Endothelial cell of umbilical vein (primary cell): ENCODE results near the gene MYADML2. TPM values are rescaled to one million over a fixed set of nuclear protein-coding genes. Genes with fewer than 3 reads are reported as not detected.

Experiments used
- BruUV-seq: library from RNA; stranded (reverse); fragments of 400-500 nt; replicated peaks from 2 replicates; lab custom pipeline; 2021; lab: Mats Ljungman, UMichigan
- CTCF ChIA-PET: fragments of 300-600, 350-600 bp; sonication (Branson Sonifier 250); formaldehyde crosslinking; loops from one replicate; lab custom pipeline; 2021; ENCODE audit warnings: antibody characterized with exemption, inconsistent platforms; lab: Charles Lee
- POLR2A ChIA-PET: fragments of 300-600, 350-600 bp; sonication (Branson Sonifier 250); formaldehyde crosslinking; loops from one replicate; lab custom pipeline; 2021; ENCODE audit warnings: antibody characterized with exemption, inconsistent platforms; lab: Charles Lee
- DNase-seq: peaks from one replicate; pipeline ENCODE4 v3.0.0-alpha.2; 2011; ENCODE audit warnings: low read depth, low spot score
- FAIRE-seq: peaks from 2 replicates; lab custom pipeline; 2011; peaks lifted over from hg19 to GRCh38; lab: Jason Lieb, UNC
- H2AFZ ChIP-seq: 2 replicates; pipeline ENCODE4 v1.6.0; 2012; ENCODE audit warnings: low read depth, low read length, control low read depth, inconsistent platforms
- H3K27ac ChIP-seq: 2 replicates; pipeline ENCODE4 v1.5.1; 2011; ENCODE audit warnings: low read depth, mild to moderate bottlenecking, control low read depth, low read length, moderate library complexity; ENCODE audit not compliant: insufficient read depth
- H3K27me3 ChIP-seq, 2 experiments: 2 replicates each; pipeline versions ENCODE4 v1.6.0 to v1.6.1; 2011; ENCODE audit warnings: low read length in 2 of 2, mixed read lengths in 1 of 2; ENCODE audit not compliant: control insufficient read depth in 2 of 2, insufficient read depth in 2 of 2
- H3K36me3 ChIP-seq, 2 experiments: 2 replicates in 1 of 2; 3 replicates in 1 of 2; pipeline ENCODE4 v1.5.1; 2011; ENCODE audit warnings: low read length in 2 of 2, mild to moderate bottlenecking in 1 of 2, moderate library complexity in 1 of 2; ENCODE audit not compliant: control insufficient read depth in 2 of 2, insufficient read depth in 2 of 2; ENCODE audit errors: extremely low read depth in 1 of 2
- H3K4me1 ChIP-seq: 3 replicates; pipeline ENCODE4 v1.5.1; 2011; ENCODE audit warnings: mild to moderate bottlenecking, low read length; ENCODE audit not compliant: control insufficient read depth, insufficient read depth; ENCODE audit errors: extremely low read depth
- H3K4me2 ChIP-seq: 2 replicates; pipeline ENCODE4 v1.6.1; 2011; ENCODE audit warnings: low read length, control low read depth, mixed read lengths; ENCODE audit not compliant: insufficient read depth
- H3K4me3 ChIP-seq, 3 experiments: fragments of 200-600 bp in 1 of 3; sonication (generic), shearing (Covaris generic) in 1 of 3; replicated peaks in 1 of 3; 2 replicates each; pipeline ENCODE4 v1.5.1; 2011 to 2016; ENCODE audit warnings: control low read depth in 3 of 3, low read length in 3 of 3, mild to moderate bottlenecking in 2 of 3, inconsistent platforms in 1 of 3, low read depth in 1 of 3, moderate library complexity in 1 of 3; ENCODE audit not compliant: insufficient read depth in 1 of 3
- H3K79me2 ChIP-seq: 2 replicates; pipeline ENCODE4 v1.6.0; 2012; ENCODE audit warnings: low read length, inconsistent platforms; ENCODE audit not compliant: control insufficient read depth, insufficient read depth
- H3K9ac ChIP-seq: replicated peaks from 2 replicates; pipeline ENCODE3; 2011; ENCODE audit warnings: low read length, control low read depth; ENCODE audit not compliant: insufficient read depth; ENCODE audit errors: extremely low read depth
- H3K9me1 ChIP-seq: replicated peaks from 3 replicates; pipeline ENCODE4 v1.6.0; 2011; ENCODE audit warnings: mild to moderate bottlenecking, low read length; ENCODE audit not compliant: control insufficient read depth, insufficient read depth; ENCODE audit errors: extremely low read depth
- H3K9me3 ChIP-seq: replicated peaks from 2 replicates; pipeline ENCODE4 v1.5.1; 2012; ENCODE audit warnings: low read length, inconsistent platforms; ENCODE audit not compliant: control insufficient read depth, insufficient read depth
- H4K20me1 ChIP-seq: replicated peaks from 2 replicates; pipeline ENCODE3; 2011; ENCODE audit warnings: mild to moderate bottlenecking, low read length; ENCODE audit not compliant: control insufficient read depth, insufficient read depth; ENCODE audit errors: extremely low read depth
- CTCF ChIP-seq, 2 donors: IDR thresholded peaks; 1 replicate in 1 of 2; 2 replicates in 1 of 2; pipeline ENCODE4 v1.5.1; 2011; ENCODE audit warnings: low read length in 2 of 2, mild to moderate bottlenecking in 2 of 2, moderate library complexity in 2 of 2, control low read depth in 1 of 2, inconsistent platforms in 1 of 2, low read depth in 1 of 2; ENCODE audit not compliant: insufficient read depth in 1 of 2; ENCODE audit errors: extremely low read depth in 1 of 2
- EZH2 ChIP-seq: IDR thresholded peaks from 2 replicates; pipeline ENCODE4 v1.6.1; 2012; ENCODE audit warnings: borderline replicate concordance, low read depth, mild to moderate bottlenecking, moderate library complexity, low read length, inconsistent platforms; ENCODE audit not compliant: severe bottlenecking
- FOS ChIP-seq: IDR thresholded peaks from 2 replicates; pipeline ENCODE4 v1.6.1; 2011; ENCODE audit warnings: mild to moderate bottlenecking, low read length, moderate library complexity, borderline replicate concordance; ENCODE audit not compliant: insufficient read depth
- GATA2 ChIP-seq: IDR thresholded peaks from 2 replicates; pipeline ENCODE4 v1.7.0; 2011; ENCODE audit warnings: low read depth, mild to moderate bottlenecking, moderate library complexity, mixed read lengths, low read length; ENCODE audit not compliant: insufficient read length, insufficient read depth
- JUN ChIP-seq: IDR thresholded peaks from 2 replicates; pipeline ENCODE4 v1.6.1; 2011; ENCODE audit warnings: borderline replicate concordance, low read depth; ENCODE audit not compliant: insufficient read length, insufficient read depth
- MYC ChIP-seq: IDR thresholded peaks from one replicate; pipeline ENCODE4 v1.6.1; 2011; ENCODE audit warnings: mild to moderate bottlenecking, low read depth, low read length
- POLR2A ChIP-seq: IDR thresholded peaks from 2 replicates; pipeline ENCODE4 v1.6.1; 2012; ENCODE audit warnings: low read depth, mild to moderate bottlenecking, control low read depth, low read length
- POLR2AphosphoS5 ChIP-seq: IDR thresholded peaks from 2 replicates; pipeline ENCODE4 v1.6.1; 2012; ENCODE audit warnings: low read depth, mild to moderate bottlenecking, control low read depth, low read length, moderate library complexity; ENCODE audit not compliant: insufficient read depth
- dilution Hi-C: fragments of 300-500 bp; cut with MboI; formaldehyde crosslinking; loops from one replicate; pipeline ENCODE4 v1.15.0; 2019; ENCODE audit warnings: low sequenced_read_pairs; ENCODE audit not compliant: extremely low pct_ligation_motif_present
- intact Hi-C: fragments of 100-400 bp; cut with micrococcal nuclease; formaldehyde crosslinking; loops from one replicate; pipeline ENCODE4 v1.10.0; 2022
- polyA plus RNA-seq, 4 experiments: library from polyadenylated mRNA; depleted of rRNA in 3 of 4; stranded (reverse) in 3 of 4; unstranded in 1 of 4; fragments of >200 nt; gene quantifications; 2 replicates each; pipeline versions ENCODE4 v1.2.1 to v1.2.3, GENCODE V29; 2011 to 2012; ENCODE audit warnings: missing spikeins in 1 of 4
- total RNA-seq: library from RNA; stranded (reverse); gene quantifications from 2 replicates; pipeline ENCODE4 v1.2.3, GENCODE V29; 2021
- TF ChIP-seq, protein P1 (sequence below): IDR thresholded peaks from 2 replicates; pipeline ENCODE4 v1.6.1; 2011; ENCODE audit not compliant: insufficient read depth, insufficient read length

Gene MYADML2
- total and polyA plus RNA-seq, 2 donors (not counting 3 experiments of a cell fraction or from before 2014, with no cell fraction given) = not detected

DNA sequence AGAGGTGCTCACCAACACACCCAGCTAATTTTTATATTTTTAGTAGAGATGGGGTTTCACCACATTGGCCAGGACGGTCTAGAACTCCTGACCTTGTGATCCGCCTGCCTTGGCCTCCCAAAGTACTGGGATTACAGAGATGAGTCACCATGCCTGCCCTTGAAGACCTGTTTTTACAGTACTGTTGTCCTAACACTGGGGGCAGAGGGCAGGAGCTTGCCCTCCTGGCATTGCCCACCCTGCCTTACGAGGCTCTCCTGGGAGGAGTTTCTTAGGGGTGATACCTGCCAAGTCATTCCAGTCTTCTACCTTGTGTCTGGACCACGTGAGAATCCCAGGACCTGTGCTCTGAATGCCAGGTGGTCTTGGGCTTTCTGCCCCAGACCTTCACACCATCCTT is 33.1 kb upstream of the MYADML2 start:
- FAIRE-seq = peak; percentile 70
- Histone ChIP-seq H2AFZ (no peak overlapping the region), H3K9me1 (no peaks in the 10 kb centered on the region), H3K9ac (no peak overlapping the region), H3K4me2 (no peak overlapping the region), H3K36me3 (peaks cover 0 to 8% of the 10 kb centered on the region in 2 experiments), H4K20me1 (no peaks in the 10 kb centered on the region), H3K27me3 (no peaks in the 10 kb centered on the region), H3K9me3 (no peaks in the 10 kb centered on the region), H3K79me2 (no peaks in the 10 kb centered on the region), H3K27ac (no peak overlapping the region), H3K4me1 (peaks cover 5% of the 10 kb centered on the region), H3K4me3 (no peak overlapping the region)
- BruUV-seq = no TSS peak
- dilution Hi-C loops = no loop called here
- ChIA-PET CTCF (interaction anchor here (0.8 to 1.4 kb wide), 2 partner anchors 21 to 51 kb away, joined by 3 read pairs; no protein-coding TSS in a partner anchor), POLR2A (interaction anchor here (0.6 kb wide), 1 partner anchor 131 kb away, joined by 11 read pairs; no protein-coding TSS in a partner anchor)
- DNase-seq = no peak
- TF ChIP-seq, protein P1, sequence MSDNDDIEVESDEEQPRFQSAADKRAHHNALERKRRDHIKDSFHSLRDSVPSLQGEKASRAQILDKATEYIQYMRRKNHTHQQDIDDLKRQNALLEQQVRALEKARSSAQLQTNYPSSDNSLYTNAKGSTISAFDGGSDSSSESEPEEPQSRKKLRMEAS = no peak
- no peak for TF ChIP-seq GATA2
- TF ChIP-seq JUN = no peak
- no peak for TF ChIP-seq MYC
- TF ChIP-seq CTCF (IDR thresholded peaks at IDR 0.05; ENCODE audit: extremely low read depth in 1 of 2, insufficient read depth in 1 of 2, low read depth in 1 of 2, low read length in 2 of 2) = no peak
- no peak for TF ChIP-seq POLR2AphosphoS5
- TF ChIP-seq POLR2A = no peak
- no peak for TF ChIP-seq FOS
- TF ChIP-seq EZH2 = no peak
- intact Hi-C loops = no loop called here
